GM12892 (cell line): ENCODE results near the gene WFS1.

Experiments used
- DNase-seq: peaks from one replicate; pipeline ENCODE4 v3.0.0; 2011; ENCODE audit not compliant: insufficient read length
- FAIRE-seq: peaks from 2 replicates; lab custom pipeline; 2011; peaks lifted over from hg19 to GRCh38; lab: Jason Lieb, UNC
- POLR2A ChIP-seq: IDR thresholded peaks from 2 replicates; pipeline ENCODE4 v1.6.1; 2011; ENCODE audit warnings: low read depth, low read length, control low read depth
- POLR2AphosphoS5 ChIP-seq: IDR thresholded peaks from 2 replicates; pipeline ENCODE4 v1.6.1; 2011; ENCODE audit warnings: low read depth, low read length, control low read depth
- TAF1 ChIP-seq: IDR thresholded peaks from 2 replicates; pipeline ENCODE4 v1.6.1; 2011; ENCODE audit warnings: low read depth, mild to moderate bottlenecking, control low read depth, low read length, borderline replicate concordance

Gene WFS1

DNA sequence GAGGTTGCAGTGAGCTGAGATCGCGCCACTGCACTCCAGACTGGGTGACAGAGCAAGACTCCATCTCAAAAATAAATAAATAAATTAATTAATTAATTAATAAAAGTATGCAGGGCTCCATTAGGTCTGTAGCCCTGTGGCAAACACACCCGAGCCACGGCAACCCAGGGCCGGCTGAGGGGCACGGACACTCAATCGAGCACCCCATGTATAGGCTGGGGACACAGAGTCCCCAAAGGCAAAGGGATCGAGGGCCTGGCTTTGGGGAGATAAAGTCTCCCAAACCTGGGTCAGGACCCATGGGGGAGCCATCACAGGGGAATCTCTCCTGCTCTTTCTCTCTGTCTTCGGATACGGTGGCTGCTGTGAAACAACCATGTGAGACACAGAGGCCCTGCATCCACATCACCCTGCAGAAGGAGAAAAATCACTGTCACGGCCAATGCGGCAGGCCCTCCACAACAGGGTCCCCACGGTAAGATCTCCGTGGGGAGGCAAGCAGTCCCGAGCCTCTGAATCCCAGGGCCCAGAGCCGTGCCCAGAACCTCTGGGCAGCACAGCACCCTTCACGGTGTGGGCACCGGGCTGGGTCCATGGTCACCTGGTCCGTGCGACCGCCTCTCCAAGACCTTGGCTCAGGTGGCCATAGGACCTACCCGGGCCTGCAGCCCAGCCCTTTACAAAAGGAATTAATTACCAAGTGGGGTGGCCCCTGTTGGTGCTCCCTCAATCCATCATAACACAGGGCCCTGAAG, 81.8 kb downstream of the WFS1 start:
- no peak for FAIRE-seq
- no peak for DNase-seq
- no peak for TF ChIP-seq POLR2AphosphoS5
- no peak for TF ChIP-seq TAF1
- no peak for TF ChIP-seq POLR2A

DNA sequence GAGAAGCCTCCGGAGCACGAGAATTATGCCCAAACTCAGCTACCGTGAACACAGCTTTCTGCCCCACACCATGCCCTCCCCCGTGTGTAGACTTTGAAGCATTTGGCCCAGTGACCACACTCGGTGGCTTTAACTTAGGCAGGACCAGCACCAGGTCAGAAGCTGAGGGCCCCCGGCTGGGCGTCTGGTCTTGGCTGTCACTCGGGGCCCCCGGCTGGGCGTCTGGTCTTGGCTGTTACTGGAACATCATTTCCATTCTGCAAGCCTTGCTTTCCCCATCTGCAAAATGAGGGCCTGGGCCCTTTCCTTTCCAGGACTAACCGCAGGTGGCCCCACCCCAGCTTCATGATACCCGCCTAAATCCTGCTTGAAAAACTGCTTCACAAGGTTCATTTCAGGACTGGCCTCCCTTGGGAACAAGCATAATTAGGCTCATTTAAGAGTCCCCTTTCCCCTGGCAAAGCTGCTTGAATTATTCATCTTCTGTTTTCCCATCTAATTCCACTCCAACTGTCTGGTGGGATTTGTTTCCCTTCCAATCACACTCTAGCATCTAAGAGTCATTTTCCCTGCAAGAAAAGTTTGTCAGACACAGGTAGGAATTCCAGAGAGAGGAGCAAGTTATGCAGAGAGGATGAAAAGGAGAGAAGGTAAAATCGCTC, 82.5 kb downstream of the WFS1 start:
- FAIRE-seq (no peak), DNase-seq (no peak)
- TF ChIP-seq POLR2A = no peak
- no peak for TF ChIP-seq POLR2AphosphoS5
- no peak for TF ChIP-seq TAF1
